ENCODE results near the gene FXYD2. TPM values are rescaled to one million over a fixed set of nuclear protein-coding genes. Genes with fewer than 3 reads are reported as not detected.

Gene FXYD2
- total RNA-seq, 1 experiment from 2014 or later: 0.39 TPM

- intact Hi-C loops (cut with micrococcal nuclease; ENCODE audit: unreplicated experiment) (no loop called here), in situ Hi-C loops (cut with HindIII; ENCODE audit: low pct_unique_long_range_greater_than_20kb, low sequenced_read_pairs) (no loop called here)
- H3K4me1 ChIP-seq (ENCODE audit: control insufficient read depth, insufficient read depth, low read length): no peaks in the 10 kb centered on the region
- peaks cover 3% of the 10 kb centered on the region for H3K27me3 ChIP-seq (ENCODE audit: control insufficient read depth, insufficient read depth, low read length)
- no peak for DNase-seq (ENCODE audit: low read depth, low spot score)
- H3K36me3 ChIP-seq (ENCODE audit: control insufficient read depth, insufficient read depth, low read length): no peaks in the 10 kb centered on the region
- BruUV-seq (replicated peaks): no TSS peak
- ChIA-PET CTCF (no interaction called here), POLR2A (no interaction called here)
- TF ChIP-seq TCF7L2 (IDR thresholded peaks at IDR 0.05; ENCODE audit: low read depth, low read length): no peak
- TF ChIP-seq POLR2AphosphoS5 (IDR thresholded peaks at IDR 0.05; ENCODE audit: low read depth, low read length): no peak
- no peak for TF ChIP-seq SIN3A (IDR thresholded peaks at IDR 0.05; ENCODE audit: borderline replicate concordance, insufficient read depth, low read depth, low read length)
- TF ChIP-seq, protein P1, sequence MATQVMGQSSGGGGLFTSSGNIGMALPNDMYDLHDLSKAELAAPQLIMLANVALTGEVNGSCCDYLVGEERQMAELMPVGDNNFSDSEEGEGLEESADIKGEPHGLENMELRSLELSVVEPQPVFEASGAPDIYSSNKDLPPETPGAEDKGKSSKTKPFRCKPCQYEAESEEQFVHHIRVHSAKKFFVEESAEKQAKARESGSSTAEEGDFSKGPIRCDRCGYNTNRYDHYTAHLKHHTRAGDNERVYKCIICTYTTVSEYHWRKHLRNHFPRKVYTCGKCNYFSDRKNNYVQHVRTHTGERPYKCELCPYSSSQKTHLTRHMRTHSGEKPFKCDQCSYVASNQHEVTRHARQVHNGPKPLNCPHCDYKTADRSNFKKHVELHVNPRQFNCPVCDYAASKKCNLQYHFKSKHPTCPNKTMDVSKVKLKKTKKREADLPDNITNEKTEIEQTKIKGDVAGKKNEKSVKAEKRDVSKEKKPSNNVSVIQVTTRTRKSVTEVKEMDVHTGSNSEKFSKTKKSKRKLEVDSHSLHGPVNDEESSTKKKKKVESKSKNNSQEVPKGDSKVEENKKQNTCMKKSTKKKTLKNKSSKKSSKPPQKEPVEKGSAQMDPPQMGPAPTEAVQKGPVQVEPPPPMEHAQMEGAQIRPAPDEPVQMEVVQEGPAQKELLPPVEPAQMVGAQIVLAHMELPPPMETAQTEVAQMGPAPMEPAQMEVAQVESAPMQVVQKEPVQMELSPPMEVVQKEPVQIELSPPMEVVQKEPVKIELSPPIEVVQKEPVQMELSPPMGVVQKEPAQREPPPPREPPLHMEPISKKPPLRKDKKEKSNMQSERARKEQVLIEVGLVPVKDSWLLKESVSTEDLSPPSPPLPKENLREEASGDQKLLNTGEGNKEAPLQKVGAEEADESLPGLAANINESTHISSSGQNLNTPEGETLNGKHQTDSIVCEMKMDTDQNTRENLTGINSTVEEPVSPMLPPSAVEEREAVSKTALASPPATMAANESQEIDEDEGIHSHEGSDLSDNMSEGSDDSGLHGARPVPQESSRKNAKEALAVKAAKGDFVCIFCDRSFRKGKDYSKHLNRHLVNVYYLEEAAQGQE (IDR thresholded peaks at IDR 0.05; ENCODE audit: insufficient read depth in 1 of 2, low read depth in 2 of 2, low read length in 1 of 2): no peak
- TF ChIP-seq, protein P2, sequence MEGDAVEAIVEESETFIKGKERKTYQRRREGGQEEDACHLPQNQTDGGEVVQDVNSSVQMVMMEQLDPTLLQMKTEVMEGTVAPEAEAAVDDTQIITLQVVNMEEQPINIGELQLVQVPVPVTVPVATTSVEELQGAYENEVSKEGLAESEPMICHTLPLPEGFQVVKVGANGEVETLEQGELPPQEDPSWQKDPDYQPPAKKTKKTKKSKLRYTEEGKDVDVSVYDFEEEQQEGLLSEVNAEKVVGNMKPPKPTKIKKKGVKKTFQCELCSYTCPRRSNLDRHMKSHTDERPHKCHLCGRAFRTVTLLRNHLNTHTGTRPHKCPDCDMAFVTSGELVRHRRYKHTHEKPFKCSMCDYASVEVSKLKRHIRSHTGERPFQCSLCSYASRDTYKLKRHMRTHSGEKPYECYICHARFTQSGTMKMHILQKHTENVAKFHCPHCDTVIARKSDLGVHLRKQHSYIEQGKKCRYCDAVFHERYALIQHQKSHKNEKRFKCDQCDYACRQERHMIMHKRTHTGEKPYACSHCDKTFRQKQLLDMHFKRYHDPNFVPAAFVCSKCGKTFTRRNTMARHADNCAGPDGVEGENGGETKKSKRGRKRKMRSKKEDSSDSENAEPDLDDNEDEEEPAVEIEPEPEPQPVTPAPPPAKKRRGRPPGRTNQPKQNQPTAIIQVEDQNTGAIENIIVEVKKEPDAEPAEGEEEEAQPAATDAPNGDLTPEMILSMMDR (IDR thresholded peaks at IDR 0.05): no peak
- no peak overlapping the region for H3K27ac ChIP-seq (ENCODE audit: low read length)
- no peak overlapping the region for H3K4me3 ChIP-seq (ENCODE audit: low read depth in 2 of 2, low read length in 2 of 2)
- H3K9me3 ChIP-seq (ENCODE audit: control insufficient read depth, insufficient read depth, low read depth, low read length): no peaks in the 10 kb centered on the region
- no peak for ATAC-seq
Measured at GRCh38 chr11:117831661-117832415, 7.3 kb upstream of the FXYD2 start.

DNA sequence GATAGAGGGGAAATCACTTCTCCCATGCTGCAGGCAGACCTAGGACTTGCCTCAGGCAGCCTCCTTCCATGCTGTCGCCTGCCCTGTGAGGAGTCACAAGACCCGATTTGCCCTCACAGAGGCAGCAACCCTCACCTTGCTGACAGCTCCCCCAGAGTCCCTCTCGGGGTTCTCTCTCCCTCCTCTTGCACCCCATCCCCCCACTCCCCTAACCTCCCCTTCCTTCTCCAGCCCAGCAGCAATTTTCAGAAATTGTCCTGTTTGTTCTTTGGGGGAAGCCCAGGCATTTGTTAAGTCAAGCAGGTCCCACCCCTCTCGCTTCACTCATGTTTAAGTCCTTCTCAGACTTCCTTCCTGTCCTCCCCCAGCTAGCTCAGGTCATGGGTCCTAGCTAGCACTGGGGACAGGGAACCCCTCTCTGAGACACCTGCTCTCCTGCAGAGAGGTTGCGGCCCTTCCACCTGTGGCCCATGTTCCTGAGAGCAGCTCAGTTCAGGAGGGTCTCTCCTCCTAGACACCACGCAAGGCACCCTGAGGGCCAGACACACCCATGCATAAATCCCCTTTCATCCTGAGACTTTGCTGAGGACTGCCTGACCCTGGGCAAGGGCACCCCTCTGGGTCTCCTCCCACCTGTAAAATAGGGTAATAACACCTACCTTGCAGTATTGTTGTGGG is 6.3 kb upstream of the FXYD2 start:
- Histone ChIP-seq H3K36me3 (ENCODE audit: control insufficient read depth, insufficient read depth, low read length) (no peaks in the 10 kb centered on the region), H3K27ac (ENCODE audit: low read length) (no peak overlapping the region), H3K27me3 (ENCODE audit: control insufficient read depth, insufficient read depth, low read length) (peaks cover 7% of the 10 kb centered on the region), H3K9me3 (ENCODE audit: control insufficient read depth, insufficient read depth, low read depth, low read length) (no peaks in the 10 kb centered on the region), H3K4me1 (ENCODE audit: control insufficient read depth, insufficient read depth, low read length) (no peaks in the 10 kb centered on the region), H3K4me3 (ENCODE audit: low read depth in 2 of 2, low read length in 2 of 2) (no peak overlapping the region)
- no TSS peak for BruUV-seq (replicated peaks)
- TF ChIP-seq TCF7L2 (IDR thresholded peaks at IDR 0.05; ENCODE audit: low read depth, low read length): no peak
- no peak for TF ChIP-seq POLR2AphosphoS5 (IDR thresholded peaks at IDR 0.05; ENCODE audit: low read depth, low read length)
- TF ChIP-seq, protein P1 (IDR thresholded peaks at IDR 0.05; ENCODE audit: insufficient read depth in 1 of 2, low read depth in 2 of 2, low read length in 1 of 2): no peak
- TF ChIP-seq, protein P2 (IDR thresholded peaks at IDR 0.05): no peak
- TF ChIP-seq SIN3A (IDR thresholded peaks at IDR 0.05; ENCODE audit: borderline replicate concordance, insufficient read depth, low read depth, low read length): no peak
- POLR2A ChIA-PET: no interaction called here
- CTCF ChIA-PET: no interaction called here
- DNase-seq (ENCODE audit: low read depth, low spot score) (no peak), ATAC-seq (no peak)
- intact Hi-C loops (cut with micrococcal nuclease; ENCODE audit: unreplicated experiment) (no loop called here), in situ Hi-C loops (cut with HindIII; ENCODE audit: low pct_unique_long_range_greater_than_20kb, low sequenced_read_pairs) (no loop called here)
